Mesodermal cell (in vitro differentiated cells): ENCODE measurements around the gene SLC25A26.

Experiments
- H3K27ac ChIP-seq: 2 replicates; pipeline ENCODE4 v1.7.0; 2013; ENCODE audit warnings: mild to moderate bottlenecking, low read depth, low read length, moderate library complexity; ENCODE audit not compliant: severe bottlenecking
- H3K36me3 ChIP-seq: 2 replicates; pipeline ENCODE4 v1.7.1; 2013; ENCODE audit warnings: mild to moderate bottlenecking, low read length, moderate library complexity; ENCODE audit not compliant: control insufficient read depth, insufficient read depth
- H3K4me1 ChIP-seq: one replicate; pipeline ENCODE4 v1.7.1; 2013; ENCODE audit warnings: mild to moderate bottlenecking, low read length; ENCODE audit not compliant: insufficient read depth, control insufficient read depth, poor library complexity, severe bottlenecking
- H3K4me3 ChIP-seq: 2 replicates; pipeline ENCODE4 v1.7.0; 2013; ENCODE audit warnings: low read length, control low read depth, mild to moderate bottlenecking; ENCODE audit not compliant: insufficient read depth, poor library complexity, severe bottlenecking; ENCODE audit errors: extremely low read depth
- H3K9me3 ChIP-seq: 2 replicates; pipeline ENCODE4 v1.7.1; 2013; ENCODE audit warnings: mild to moderate bottlenecking, low read length, moderate library complexity; ENCODE audit not compliant: control insufficient read depth
- WGBS, 2 experiments: methylation state at CpG; one replicate each; pipeline ENCODE4 v1.1.5; 2013; ENCODE audit warnings: missing lambda C conversion rate in 2 of 2; ENCODE audit not compliant: insufficient coverage in 2 of 2; 5-methylcytosine and 5-hydroxymethylcytosine counted together

The SLC25A26 gene

DNA sequence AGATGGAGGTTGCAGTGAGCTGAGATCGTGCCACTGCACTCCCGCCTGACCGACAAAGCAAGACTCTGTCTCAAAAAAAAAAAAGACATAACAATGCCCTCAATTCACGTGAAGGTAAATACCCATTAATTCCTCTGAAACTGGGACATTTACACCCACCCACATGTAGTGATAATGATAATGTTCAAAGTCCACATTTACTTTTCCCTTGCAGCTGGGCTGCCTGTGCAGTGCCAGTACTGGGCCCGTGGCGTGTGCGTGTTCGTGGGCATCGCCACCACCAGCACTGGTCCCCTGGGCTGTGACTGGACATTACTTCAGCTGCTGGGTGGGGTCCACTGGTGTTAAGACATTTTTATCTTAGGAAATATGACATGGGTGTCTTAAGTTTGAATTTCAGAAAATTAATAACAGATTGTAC lies 123.6 kb downstream of the SLC25A26 start:
- no peak overlapping the region for H3K27ac ChIP-seq
- no peak overlapping the region for H3K4me3 ChIP-seq
- H3K4me1 ChIP-seq: no peaks in the 10 kb centered on the region
- 93 to 100% methylated on average over 3 to 5 of the region's 9 CpGs for whole genome bisulfite sequencing, 2 experiments
- no peaks in the 10 kb centered on the region for H3K9me3 ChIP-seq
- no peaks in the 10 kb centered on the region for H3K36me3 ChIP-seq

GRCh38 chr3:66344848-66345578 lies 124.2 kb downstream of the SLC25A26 start:
- no peaks in the 10 kb centered on the region for H3K9me3 ChIP-seq
- no peak overlapping the region for H3K27ac ChIP-seq
- 82 to 86% methylated on average over 6 to 8 of the region's 8 CpGs for WGBS, 2 experiments
- no peaks in the 10 kb centered on the region for H3K36me3 ChIP-seq
- H3K4me3 ChIP-seq: no peak overlapping the region
- no peaks in the 10 kb centered on the region for H3K4me1 ChIP-seq

GRCh38 chr3:66348704-66349103 lies 127.9 kb downstream of the SLC25A26 start:
- H3K36me3 ChIP-seq: no peaks in the 10 kb centered on the region
- no peak overlapping the region for H3K4me3 ChIP-seq
- H3K4me1 ChIP-seq: no peaks in the 10 kb centered on the region
- no peaks in the 10 kb centered on the region for H3K9me3 ChIP-seq
- no peak overlapping the region for H3K27ac ChIP-seq
- WGBS, 2 experiments: 82 to 100% methylated on average over 1 to 2 of the region's 3 CpGs

DNA sequence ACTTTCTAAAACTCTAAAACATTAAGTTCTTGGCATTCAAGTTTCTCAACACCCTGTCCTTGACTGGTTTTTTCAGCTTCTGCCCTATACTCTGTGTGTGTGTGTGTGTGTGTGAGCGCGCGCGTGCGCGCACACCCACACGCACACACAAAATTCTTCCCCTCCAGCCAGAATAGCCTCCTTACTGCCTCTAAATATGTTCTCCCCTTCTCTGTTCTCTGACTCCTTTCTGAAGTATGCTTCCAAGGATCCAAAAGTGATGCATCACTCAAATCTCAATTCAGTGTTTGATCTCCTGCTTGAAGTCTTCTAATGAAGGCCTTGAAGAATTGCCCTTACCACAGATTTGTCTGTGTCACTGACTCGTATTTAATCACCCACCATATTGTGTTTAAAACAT lies 129.8 kb downstream of the SLC25A26 start:
- Histone ChIP-seq H3K9me3 (no peaks in the 10 kb centered on the region), H3K36me3 (no peaks in the 10 kb centered on the region), H3K4me1 (no peaks in the 10 kb centered on the region), H3K27ac (no peak overlapping the region), H3K4me3 (no peak overlapping the region)
- 100% methylated on average over 1 of the region's 8 CpGs; no CpG with 5 or more reads in 1 of the 2 experiments for WGBS, 2 experiments

DNA sequence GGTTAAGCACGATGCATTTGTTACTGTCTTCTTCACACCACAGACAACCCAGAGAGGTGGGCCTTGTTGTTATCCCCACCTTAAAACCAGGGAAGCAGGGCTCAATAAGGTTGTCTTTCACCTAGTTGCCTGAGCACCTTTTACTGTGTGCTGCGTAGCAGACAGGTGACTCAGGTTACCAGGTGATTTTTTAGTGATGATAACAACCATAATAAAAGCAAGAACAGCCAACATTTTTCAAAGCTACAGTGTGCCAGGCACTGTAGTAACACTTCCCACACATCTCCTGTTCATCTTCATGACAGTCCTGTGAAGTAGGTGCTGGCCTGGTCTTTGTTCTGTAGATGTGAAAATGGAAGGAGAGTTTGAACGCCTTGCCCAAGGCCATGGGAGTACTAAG lies 132.2 kb downstream of the SLC25A26 start:
- no peaks in the 10 kb centered on the region for H3K4me1 ChIP-seq
- H3K4me3 ChIP-seq: no peak overlapping the region
- 89 to 100% methylated on average over 1 of the region's 3 CpGs for WGBS, 2 experiments
- H3K36me3 ChIP-seq: no peaks in the 10 kb centered on the region
- no peak overlapping the region for H3K27ac ChIP-seq
- H3K9me3 ChIP-seq: no peaks in the 10 kb centered on the region

- 76 to 82% methylated on average over 5 of the region's 6 CpGs for WGBS, 2 experiments
- H3K27ac ChIP-seq: no peak overlapping the region
These were observed 132.7 kb downstream of the SLC25A26 start for GRCh38 chr3:66353530-66353929.

GRCh38 chr3:66354001-66354400 lies 133.2 kb downstream of the SLC25A26 start:
- Histone ChIP-seq H3K27ac (no peak overlapping the region), H3K9me3 (no peaks in the 10 kb centered on the region), H3K4me3 (no peak overlapping the region), H3K36me3 (no peaks in the 10 kb centered on the region), H3K4me1 (no peaks in the 10 kb centered on the region)
- WGBS, 2 experiments: 100% methylated on average over 1 of the region's 2 CpGs; no CpG with 5 or more reads in 1 of the 2 experiments

More at GRCh38 chr3:66353530-66353929, 132.7 kb downstream of the SLC25A26 start:
- H3K36me3 ChIP-seq: no peaks in the 10 kb centered on the region
- H3K4me1 ChIP-seq: no peaks in the 10 kb centered on the region
- H3K9me3 ChIP-seq: no peaks in the 10 kb centered on the region
- no peak overlapping the region for H3K4me3 ChIP-seq

GRCh38 chr3:66355394-66355793 lies 134.6 kb downstream of the SLC25A26 start:
- 84 to 100% methylated on average over 1 to 2 of the region's 3 CpGs for WGBS, 2 experiments
- Histone ChIP-seq H3K36me3 (no peaks in the 10 kb centered on the region), H3K27ac (no peak overlapping the region)

GRCh38 chr3:66355997-66356396 lies 135.2 kb downstream of the SLC25A26 start:
- WGBS, 2 experiments: no CpG with 5 or more reads among the region's 1 CpG
- Histone ChIP-seq H3K4me1 (no peaks in the 10 kb centered on the region), H3K9me3 (no peaks in the 10 kb centered on the region), H3K4me3 (no peak overlapping the region), H3K27ac (no peak overlapping the region), H3K36me3 (no peaks in the 10 kb centered on the region)

More at GRCh38 chr3:66355394-66355793, 134.6 kb downstream of the SLC25A26 start:
- no peaks in the 10 kb centered on the region for H3K4me1 ChIP-seq
- H3K9me3 ChIP-seq: no peaks in the 10 kb centered on the region
- H3K4me3 ChIP-seq: no peak overlapping the region

DNA sequence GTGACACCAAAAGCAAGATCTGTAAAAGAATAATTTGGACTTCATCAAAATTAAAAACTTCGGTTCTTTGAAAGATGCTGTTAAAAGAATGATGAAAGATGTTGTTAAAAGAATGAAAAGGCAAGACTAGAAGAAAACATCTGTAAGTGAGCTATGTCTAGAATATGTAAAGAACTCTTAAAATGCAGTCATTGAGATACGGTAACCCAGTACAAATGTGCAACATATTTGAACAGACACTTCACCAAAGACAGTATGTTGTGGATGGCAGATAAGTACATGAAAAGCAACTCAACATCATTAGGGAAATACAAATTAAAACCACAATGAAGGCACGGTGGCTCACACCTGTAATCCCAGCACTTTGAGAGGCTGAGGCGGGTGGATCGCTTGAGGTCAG lies 140.6 kb downstream of the SLC25A26 start:
- Histone ChIP-seq H3K36me3 (no peaks in the 10 kb centered on the region), H3K4me1 (peaks cover 13% of the 10 kb centered on the region), H3K9me3 (no peaks in the 10 kb centered on the region), H3K27ac (no peak overlapping the region), H3K4me3 (no peak overlapping the region)
- WGBS, 2 experiments: 96 to 97% methylated on average over 4 of the region's 5 CpGs

DNA sequence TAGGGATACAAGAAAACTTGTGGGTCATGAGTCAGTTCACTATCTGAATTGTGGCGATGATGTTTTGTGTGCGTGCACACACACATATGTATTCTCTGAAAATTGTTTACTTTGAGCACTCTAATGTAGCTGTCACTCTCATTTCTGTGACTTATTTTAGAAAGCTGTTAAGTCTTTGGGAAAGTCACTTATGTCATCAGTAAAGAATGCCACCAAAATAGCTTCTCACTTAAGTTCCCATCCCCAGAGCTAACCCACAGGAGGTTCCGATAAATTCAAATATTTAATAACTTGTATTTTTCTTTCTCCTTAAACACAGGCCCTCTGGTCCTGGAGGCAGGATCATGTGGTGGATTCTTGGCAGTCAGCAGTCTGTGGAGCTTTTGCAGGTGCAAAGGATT lies 141.7 kb downstream of the SLC25A26 start:
- WGBS, 2 experiments: no CpG with 5 or more reads among the region's 3 CpGs
- H3K4me1 ChIP-seq: peaks cover 13% of the 10 kb centered on the region
- H3K9me3 ChIP-seq: no peaks in the 10 kb centered on the region
- H3K36me3 ChIP-seq: no peaks in the 10 kb centered on the region
- no peak overlapping the region for H3K4me3 ChIP-seq
- H3K27ac ChIP-seq: peak overlapping the region; percentile 89
